MCF 10A (cell line): ENCODE measurements around the gene RPRD2. TPM values are rescaled to one million over a fixed set of nuclear protein-coding genes. Genes with fewer than 3 reads are reported as not detected.

Experiments used
- BruUV-seq: library from RNA; stranded (reverse); fragments of 400-500 nt; replicated peaks from 2 replicates; lab custom pipeline; 2021; lab: Mats Ljungman, UMichigan
- CTCF ChIA-PET: fragments of 300-600 bp; sonication (Branson Sonifier 250); formaldehyde crosslinking; extraction: SDS; loops from one replicate; lab custom pipeline; 2021; ENCODE audit warnings: antibody characterized with exemption, inconsistent platforms; lab: Yijun Ruan, JAX
- POLR2A ChIA-PET: fragments of 300-600, 350-650 bp; sonication (Branson Sonifier 250); formaldehyde crosslinking; extraction: SDS; loops from one replicate; lab custom pipeline; 2020; ENCODE audit warnings: antibody characterized with exemption, inconsistent platforms; lab: Yijun Ruan, JAX
- DNase-seq: peaks from one replicate; pipeline ENCODE4 v3.0.0-alpha.2; 2018; ENCODE audit not compliant: unreplicated experiment
- H3K27ac Mint-ChIP-seq: one replicate; pipeline ENCODE4 v1.8.0; 2022; ENCODE audit warnings: mild to moderate bottlenecking, low read depth, mixed read lengths; ENCODE audit not compliant: unreplicated experiment
- H3K27me3 Mint-ChIP-seq: one replicate; pipeline ENCODE4 v1.8.0; 2022; ENCODE audit warnings: mixed read lengths; ENCODE audit not compliant: insufficient read depth, unreplicated experiment
- H3K36me3 Mint-ChIP-seq: one replicate; pipeline ENCODE4 v1.8.0; 2022; ENCODE audit warnings: mild to moderate bottlenecking, moderate library complexity, mixed read lengths; ENCODE audit not compliant: insufficient read depth, unreplicated experiment
- H3K4me1 Mint-ChIP-seq: one replicate; pipeline ENCODE4 v1.8.0; 2022; ENCODE audit warnings: mixed read lengths; ENCODE audit not compliant: insufficient read depth, unreplicated experiment
- H3K4me3 Mint-ChIP-seq: one replicate; pipeline ENCODE4 v1.8.0; 2022; ENCODE audit warnings: mild to moderate bottlenecking, moderate library complexity, mixed read lengths; ENCODE audit not compliant: unreplicated experiment
- H3K9me3 Mint-ChIP-seq: one replicate; pipeline ENCODE4 v1.8.0; 2022; ENCODE audit warnings: mixed read lengths; ENCODE audit not compliant: unreplicated experiment
- intact Hi-C: fragments of 100-400 bp; cut with micrococcal nuclease; formaldehyde crosslinking; loops from 2 replicates; pipeline ENCODE4 v1.14.1; 2022
- total RNA-seq: library from RNA; stranded (reverse); gene quantifications from 2 replicates; pipeline ENCODE4 v1.2.3, GENCODE V29; 2022
- TF ChIP-seq, protein P1 (sequence below): fragments of 200-600 bp; IDR thresholded peaks from one replicate; pipeline ENCODE4 v1.8.0; 2022; ENCODE audit warnings: antibody characterized with exemption, mild to moderate bottlenecking; ENCODE audit not compliant: unreplicated experiment

Gene RPRD2
- total RNA-seq, 1 experiment from 2014 or later = 35.2 TPM

DNA sequence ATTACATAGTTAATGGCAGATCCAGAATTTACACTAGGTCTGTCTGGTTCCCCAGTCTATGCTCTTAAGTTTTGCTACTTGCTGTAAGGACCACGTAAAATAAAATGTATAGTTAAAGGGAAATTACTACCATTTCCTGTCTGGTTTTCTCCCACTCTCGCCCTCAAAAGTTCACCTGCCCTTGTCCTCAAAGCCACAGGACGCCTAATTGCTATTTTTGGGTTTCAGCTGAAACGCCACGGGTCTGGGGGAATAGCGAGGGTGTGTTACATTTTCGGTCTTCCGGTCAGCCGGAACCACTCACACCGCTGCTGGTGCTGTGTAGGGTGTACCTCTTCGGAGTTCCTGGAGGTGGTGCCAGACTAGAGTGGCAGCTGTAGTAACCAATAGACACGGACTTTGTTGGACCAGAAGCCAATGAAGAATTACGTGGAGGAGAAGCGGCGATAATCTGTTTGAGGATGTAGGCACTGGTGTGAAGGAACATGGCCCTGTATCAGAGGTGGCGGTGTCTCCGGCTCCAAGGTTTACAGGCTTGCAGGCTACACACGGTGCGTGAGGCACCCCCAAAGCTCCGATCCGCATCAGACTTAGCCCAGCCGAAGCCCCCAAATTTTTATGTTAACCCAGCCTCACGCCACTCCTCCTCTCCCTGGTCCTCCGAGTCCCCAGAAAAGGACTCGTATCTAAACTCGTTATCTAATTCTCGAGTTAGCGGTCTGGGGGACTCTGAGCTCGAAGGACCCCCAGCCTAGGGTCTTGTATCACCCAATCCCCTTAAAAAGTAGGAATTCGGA is 123.2 kb downstream of the RPRD2 start, which contains the start of gene TARS2:
Gene TARS2, plus strand, starts transcription at position 454 of the 797 bp plus-strand sequence. Its CDS starts 32 bp downstream, at position 486.
- peak within 1 kb of the TSS; percentile 93 for H3K27ac Mint-ChIP-seq
- TF ChIP-seq, protein P1, sequence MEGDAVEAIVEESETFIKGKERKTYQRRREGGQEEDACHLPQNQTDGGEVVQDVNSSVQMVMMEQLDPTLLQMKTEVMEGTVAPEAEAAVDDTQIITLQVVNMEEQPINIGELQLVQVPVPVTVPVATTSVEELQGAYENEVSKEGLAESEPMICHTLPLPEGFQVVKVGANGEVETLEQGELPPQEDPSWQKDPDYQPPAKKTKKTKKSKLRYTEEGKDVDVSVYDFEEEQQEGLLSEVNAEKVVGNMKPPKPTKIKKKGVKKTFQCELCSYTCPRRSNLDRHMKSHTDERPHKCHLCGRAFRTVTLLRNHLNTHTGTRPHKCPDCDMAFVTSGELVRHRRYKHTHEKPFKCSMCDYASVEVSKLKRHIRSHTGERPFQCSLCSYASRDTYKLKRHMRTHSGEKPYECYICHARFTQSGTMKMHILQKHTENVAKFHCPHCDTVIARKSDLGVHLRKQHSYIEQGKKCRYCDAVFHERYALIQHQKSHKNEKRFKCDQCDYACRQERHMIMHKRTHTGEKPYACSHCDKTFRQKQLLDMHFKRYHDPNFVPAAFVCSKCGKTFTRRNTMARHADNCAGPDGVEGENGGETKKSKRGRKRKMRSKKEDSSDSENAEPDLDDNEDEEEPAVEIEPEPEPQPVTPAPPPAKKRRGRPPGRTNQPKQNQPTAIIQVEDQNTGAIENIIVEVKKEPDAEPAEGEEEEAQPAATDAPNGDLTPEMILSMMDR = no peak
- H3K36me3 Mint-ChIP-seq = peaks cover 35% of the 10 kb centered on the region
- peak; percentile 100 for DNase-seq
- peak within 1 kb of the TSS; percentile 99 for H3K4me3 Mint-ChIP-seq
- H3K4me1 Mint-ChIP-seq = peaks cover 14% of the 10 kb centered on the region
- BruUV-seq = TSS peak; percentile 71
- no peaks in the 10 kb centered on the region for H3K9me3 Mint-ChIP-seq
- POLR2A ChIA-PET = interaction anchor here (0.6 to 4.6 kb wide), 36 partner anchors 10 to 519 kb away, joined by 3 to 32 read pairs (median 4); partner anchors contain the start of genes ANXA9, APH1A, ECM1 and ENSA
- H3K27me3 Mint-ChIP-seq = no peaks in the 10 kb centered on the region
- CTCF ChIA-PET = interaction anchor here (0.6 to 1.7 kb wide), 5 partner anchors 28 to 509 kb away, joined by 3 to 5 read pairs (median 3); partner anchors contain the start of gene FALEC
- intact Hi-C loops = loop anchor here (10.0 kb wide), 1 partner anchor 328 kb away; no protein-coding TSS in a partner anchor

DNA sequence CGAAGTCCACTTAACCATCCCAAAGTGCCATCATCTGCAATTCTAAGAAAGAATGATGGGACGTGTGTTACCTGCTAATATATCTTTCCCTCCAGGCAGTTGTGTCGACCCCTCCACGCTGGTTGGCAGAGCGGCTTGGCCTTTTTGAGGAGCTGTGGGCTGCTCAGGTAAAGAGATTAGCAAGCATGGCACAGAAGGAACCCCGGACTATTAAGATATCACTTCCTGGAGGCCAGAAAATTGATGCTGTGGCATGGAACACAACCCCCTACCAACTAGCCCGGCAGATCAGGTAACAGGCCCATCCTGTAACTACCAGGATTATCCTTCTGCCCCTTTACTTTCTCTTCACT is 123.8 kb downstream of the RPRD2 start:
- Mint-ChIP-seq H3K4me3 (peak overlapping the region; percentile 99), H3K36me3 (peaks cover 40% of the 10 kb centered on the region), H3K27ac (peak overlapping the region; percentile 93), H3K27me3 (no peaks in the 10 kb centered on the region), H3K4me1 (peaks cover 14% of the 10 kb centered on the region), H3K9me3 (no peaks in the 10 kb centered on the region)
- no TSS peak for BruUV-seq
- intact Hi-C loops = loop anchor here (10.0 kb wide), 1 partner anchor 327 kb away; no protein-coding TSS in a partner anchor
- no peak for DNase-seq
- ChIA-PET CTCF (interaction anchor here (0.6 to 1.7 kb wide), 4 partner anchors 28 to 508 kb away, joined by 3 to 5 read pairs (median 4); partner anchors contain the start of gene FALEC), POLR2A (interaction anchor here (0.6 to 4.6 kb wide), 31 partner anchors 9 to 519 kb away, joined by 3 to 32 read pairs (median 5); partner anchors contain the start of genes ANXA9, APH1A, ECM1 and ENSA)
- TF ChIP-seq, protein P1 = no peak

DNA sequence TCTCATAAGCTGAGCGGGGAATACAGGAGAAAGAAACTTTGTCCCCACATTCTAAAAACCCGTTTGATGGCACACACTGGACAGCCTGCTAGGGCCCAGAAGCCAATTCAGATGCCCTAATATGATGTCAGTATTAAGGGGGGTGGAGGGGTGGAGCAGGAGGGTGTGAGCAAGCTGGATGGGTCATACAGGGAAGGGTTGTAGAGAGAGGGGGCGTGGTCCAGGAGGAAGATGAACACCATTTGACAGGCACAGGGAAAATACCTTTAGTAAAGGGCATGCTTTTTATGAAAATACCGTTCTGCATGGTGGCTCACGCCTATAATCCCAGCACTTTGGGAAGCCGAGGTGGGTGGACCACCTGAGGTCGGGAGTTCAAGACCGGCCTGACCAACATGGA is 129.2 kb downstream of the RPRD2 start:
- Mint-ChIP-seq H3K9me3 (no peaks in the 10 kb centered on the region), H3K27ac (no peak overlapping the region), H3K4me1 (peaks cover 6% of the 10 kb centered on the region), H3K4me3 (no peak overlapping the region), H3K27me3 (no peaks in the 10 kb centered on the region), H3K36me3 (peaks cover 88% of the 10 kb centered on the region)
- TF ChIP-seq, protein P1 = no peak
- intact Hi-C loops = no loop called here
- no peak for DNase-seq
- no TSS peak for BruUV-seq
- ChIA-PET POLR2A (interaction anchor here (0.6 kb wide), 1 partner anchor 53 kb away, joined by 3 read pairs; no protein-coding TSS in a partner anchor), CTCF (interaction anchor here (1.2 kb wide), 1 partner anchor 39 kb away, joined by 3 read pairs; no protein-coding TSS in a partner anchor)

DNA sequence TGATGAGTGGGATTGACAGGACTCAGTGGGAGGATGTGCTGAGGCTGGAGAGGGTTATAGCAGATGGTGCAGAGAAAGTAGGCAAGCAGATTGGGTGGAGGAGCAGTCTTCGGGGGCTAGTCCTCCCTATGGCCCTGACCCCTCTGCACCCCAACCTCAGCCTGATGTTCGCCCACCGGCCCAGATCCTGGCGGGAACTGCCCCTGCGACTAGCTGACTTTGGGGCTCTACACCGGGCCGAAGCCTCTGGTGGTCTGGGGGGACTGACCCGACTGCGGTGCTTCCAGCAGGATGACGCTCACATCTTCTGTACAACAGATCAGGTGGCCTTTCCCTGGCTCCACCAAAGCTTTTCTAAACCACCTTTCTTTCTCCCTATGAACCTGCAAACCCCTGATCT is 134.4 kb downstream of the RPRD2 start:
- Mint-ChIP-seq H3K27ac (no peak overlapping the region), H3K4me1 (no peaks in the 10 kb centered on the region), H3K27me3 (no peaks in the 10 kb centered on the region), H3K36me3 (peaks cover 77% of the 10 kb centered on the region), H3K4me3 (no peak overlapping the region), H3K9me3 (no peaks in the 10 kb centered on the region)
- BruUV-seq = no TSS peak
- TF ChIP-seq, protein P1 = no peak
- intact Hi-C loops = no loop called here
- ChIA-PET POLR2A (interaction anchor here (1.3 to 1.4 kb wide), 2 partner anchors 9 to 11 kb away, joined by 4 to 9 read pairs; partner anchors contain the start of genes ECM1 and TARS2), CTCF (interaction anchor here (0.6 to 0.7 kb wide), 2 partner anchors 219 to 420 kb away, joined by 3 to 4 read pairs; no protein-coding TSS in a partner anchor)
- no peak for DNase-seq
